NOMO-1 treated with dmso at 0.1 percent for 144 hours (cell line): ENCODE results near the gene GLS2.
"Not testable (repeated sequence)": the region's sequence is repeated elsewhere in the genome, so short reads cannot be mapped to it uniquely, and the experiment has no call there.

Experiments used
- DNase-seq: peaks from one replicate; lab custom pipeline; 2025; ENCODE audit not compliant: unreplicated experiment; lab: John Stamatoyannopoulos, UW

Gene GLS2

GRCh38 chr12:56493409-56494105, 5.6 kb upstream of the GLS2 start:
- not testable (repeated sequence) for DNase-seq

GRCh38 chr12:56490360-56490759, 2.4 kb upstream of the GLS2 start:
- no peak for DNase-seq

- DNase-seq: no peak
These were observed 417 bp downstream of the GLS2 start for GRCh38 chr12:56487448-56488040.

GRCh38 chr12:56486694-56487093, 1.3 kb downstream of the GLS2 start:
- DNase-seq: no peak

- DNase-seq: no peak
These were observed 3.4 kb downstream of the GLS2 start for GRCh38 chr12:56484566-56484965.

- DNase-seq: no peak
These were observed 8.3 kb downstream of the GLS2 start for GRCh38 chr12:56479625-56480024.

- DNase-seq: no peak
These were observed 10.3 kb downstream of the GLS2 start for GRCh38 chr12:56477521-56478225.

- no peak for DNase-seq
These were observed 11.0 kb downstream of the GLS2 start for GRCh38 chr12:56476972-56477432.

- DNase-seq: no peak
These were observed 11.8 kb downstream of the GLS2 start for GRCh38 chr12:56476143-56476542.

- DNase-seq: no peak
These were observed 13.6 kb downstream of the GLS2 start for GRCh38 chr12:56474389-56474788.

- DNase-seq: no peak
These were observed 18.7 kb downstream of the GLS2 start for GRCh38 chr12:56469007-56469930.

GRCh38 chr12:56468216-56469006, 19.6 kb downstream of the GLS2 start, which contains the start of gene SPRYD4:
SPRYD4 (plus strand) TSS chr12:56468578; CDS start chr12:56468592, 14 bp downstream.
- DNase-seq: peak; percentile 96

- no peak for DNase-seq
These were observed 25.4 kb downstream of the GLS2 start for GRCh38 chr12:56462565-56462964.

- no peak for DNase-seq
These were observed 26.5 kb downstream of the GLS2 start for GRCh38 chr12:56461235-56462159.

- DNase-seq: no peak
These were observed 30.1 kb downstream of the GLS2 start for GRCh38 chr12:56457817-56458216.

GRCh38 chr12:56454557-56454956, 33.4 kb downstream of the GLS2 start, which contains the start of gene MIP:
MIP (minus strand) TSS chr12:56454657; CDS start chr12:56454613, 44 bp downstream.
- DNase-seq: no peak

- DNase-seq: no peak
These were observed 36.8 kb downstream of the GLS2 start for GRCh38 chr12:56451147-56451546.

GRCh38 chr12:56450241-56450640, 37.7 kb downstream of the GLS2 start:
- no peak for DNase-seq

GRCh38 chr12:56449622-56449984, 38.4 kb downstream of the GLS2 start:
- no peak for DNase-seq
